ENCODE measurements around the gene RAI1. TPM values are rescaled to one million over a fixed set of nuclear protein-coding genes. Genes with fewer than 3 reads are reported as not detected.

RAI1 gene
- total and polyA plus RNA-seq, 2 of the 13 experiments (the other 11 are each of a cell fraction or from before 2014, with no cell fraction given): 3.4 to 5.2 TPM

DNA sequence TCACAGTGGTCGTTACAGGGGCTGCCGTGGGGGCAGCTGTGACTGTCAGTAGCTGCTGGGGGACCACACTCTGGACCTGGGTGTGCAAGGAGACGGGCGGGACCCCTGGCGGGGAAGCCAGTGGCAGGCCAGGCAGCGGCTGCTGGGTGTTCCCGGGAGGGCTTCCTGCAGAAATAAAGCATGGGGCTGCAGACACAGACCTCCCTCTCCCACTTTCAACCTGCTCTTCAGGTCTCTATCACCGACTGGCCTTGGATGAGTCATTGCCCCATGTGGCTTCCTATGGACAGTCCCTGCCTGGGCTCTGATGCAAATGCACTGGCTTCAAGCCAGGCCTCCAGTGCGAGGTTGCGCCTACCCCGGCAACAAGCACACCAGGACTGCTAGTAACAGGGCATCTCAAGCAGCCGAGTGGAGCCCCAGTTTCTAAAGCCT, 138.3 kb downstream of the RAI1 start (continued):
- TF ChIP-seq ZBTB7B (CRISPR knock-in tag; IDR thresholded peaks at IDR 0.05) (no peak), PRDM15 (CRISPR knock-in tag; IDR thresholded peaks at IDR 0.05) (no peak), CCDC6 (CRISPR knock-in tag; IDR thresholded peaks at IDR 0.05) (no peak), CEBPG (CRISPR knock-in tag; IDR thresholded peaks at IDR 0.05) (peak; percentile 64), ZBTB20 (CRISPR knock-in tag; IDR thresholded peaks at IDR 0.05; ENCODE audit: borderline replicate concordance, low read depth) (no peak), NBN (conservative IDR thresholded peaks at IDR 0.05) (no peak), POLR2AphosphoS5 (IDR thresholded peaks at IDR 0.05; ENCODE audit: low read depth, low read length) (no peak), ZNF282 (IDR thresholded peaks at IDR 0.05; ENCODE audit: partially characterized antibody) (no peak), XRCC5 (optimal IDR thresholded peaks at IDR 0.05; ENCODE audit: low read length) (peak; percentile 35), SAP130 (CRISPR knock-in tag; IDR thresholded peaks at IDR 0.05; ENCODE audit: low read depth) (peak; percentile 78), ZNF224 (CRISPR knock-in tag; IDR thresholded peaks at IDR 0.05) (no peak), KDM1A (CRISPR knock-in tag; IDR thresholded peaks at IDR 0.05) (no peak), JUND (CRISPR knock-in tag; IDR thresholded peaks at IDR 0.05) (peak; percentile 38; the same call in 1 of the 2 replicates), ZNF280B (CRISPR knock-in tag; IDR thresholded peaks at IDR 0.05; ENCODE audit: borderline replicate concordance) (no peak), MAX (IDR thresholded peaks at IDR 0.05) (no peak), FOXK1 (CRISPR knock-in tag; IDR thresholded peaks at IDR 0.05; ENCODE audit: borderline replicate concordance, low read depth) (no peak)
- TF ChIP-seq, protein P1, sequence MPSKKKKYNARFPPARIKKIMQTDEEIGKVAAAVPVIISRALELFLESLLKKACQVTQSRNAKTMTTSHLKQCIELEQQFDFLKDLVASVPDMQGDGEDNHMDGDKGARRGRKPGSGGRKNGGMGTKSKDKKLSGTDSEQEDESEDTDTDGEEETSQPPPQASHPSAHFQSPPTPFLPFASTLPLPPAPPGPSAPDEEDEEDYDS (CRISPR knock-in tag; IDR thresholded peaks at IDR 0.05): peak; percentile 21; the same call in 1 of the 2 replicates
- TF ChIP-seq, protein P2, sequence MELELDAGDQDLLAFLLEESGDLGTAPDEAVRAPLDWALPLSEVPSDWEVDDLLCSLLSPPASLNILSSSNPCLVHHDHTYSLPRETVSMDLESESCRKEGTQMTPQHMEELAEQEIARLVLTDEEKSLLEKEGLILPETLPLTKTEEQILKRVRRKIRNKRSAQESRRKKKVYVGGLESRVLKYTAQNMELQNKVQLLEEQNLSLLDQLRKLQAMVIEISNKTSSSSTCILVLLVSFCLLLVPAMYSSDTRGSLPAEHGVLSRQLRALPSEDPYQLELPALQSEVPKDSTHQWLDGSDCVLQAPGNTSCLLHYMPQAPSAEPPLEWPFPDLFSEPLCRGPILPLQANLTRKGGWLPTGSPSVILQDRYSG (CRISPR knock-in tag; IDR thresholded peaks at IDR 0.05): no peak

Data from HepG2 (cell line).